HEK293 (cell line): ENCODE results near the gene CHMP1B.

Source experiments
- CTCF ChIA-PET: fragments of 350-600 bp; formaldehyde crosslinking; extraction: SDS; loops from one replicate; lab custom pipeline; 2021; ENCODE audit warnings: antibody characterized with exemption; lab: Yijun Ruan, JAX
- POLR2A ChIA-PET: fragments of 300-600 bp; formaldehyde crosslinking; extraction: SDS; loops from one replicate; lab custom pipeline; 2020; ENCODE audit warnings: antibody characterized with exemption, inconsistent platforms; lab: Yijun Ruan, JAX
- H3K27ac ChIP-seq: fragments of 200-500 bp; sonication (Bioruptor generic); 2 replicates; pipeline ENCODE4 v1.5.1; 2014; ENCODE audit warnings: low read depth, low read length, control low read depth, inconsistent platforms; ENCODE audit errors: extremely low read depth
- H3K36me3 ChIP-seq, 2 experiments: fragments of 200-500 bp in 1 of 2; sonication (Bioruptor generic) in 1 of 2; 1 replicate in 1 of 2; 2 replicates in 1 of 2; pipeline ENCODE4 v1.5.1; 2014 to 2017; ENCODE audit warnings: inconsistent platforms in 2 of 2, low read length in 2 of 2; ENCODE audit not compliant: control insufficient read depth in 2 of 2, insufficient read depth in 1 of 2
- H3K4me1 ChIP-seq: fragments of 200-500 bp; sonication (Bioruptor generic); 2 replicates; pipeline ENCODE4 v1.5.1; 2014; ENCODE audit warnings: mild to moderate bottlenecking, low read length, inconsistent platforms; ENCODE audit not compliant: control insufficient read depth, insufficient read depth
- H3K4me3 ChIP-seq: 2 replicates; pipeline ENCODE4 v1.5.1; 2011; ENCODE audit warnings: low read depth, mild to moderate bottlenecking, control low read depth, low read length, moderate library complexity
- H3K9me3 ChIP-seq: fragments of 200-500 bp; sonication (Bioruptor generic); 2 replicates; pipeline ENCODE4 v1.5.1; 2014; ENCODE audit warnings: low read depth, low read length, inconsistent platforms; ENCODE audit not compliant: control insufficient read depth, insufficient read depth
- FEZF1 ChIP-seq: fragments of 450-650 bp; formaldehyde crosslinking; IDR thresholded peaks from 2 replicates; pipeline ENCODE4 v1.5.1; 2016; ENCODE audit warnings: missing biosample characterization, missing genetic modification characterization
- HOXA7 ChIP-seq: sonication (generic); formaldehyde crosslinking; IDR thresholded peaks from 2 replicates; pipeline ENCODE4 v1.8.1; 2022; ENCODE audit warnings: missing genetic modification reagents, borderline replicate concordance
- RBAK ChIP-seq: fragments of 450-650 bp; formaldehyde crosslinking; IDR thresholded peaks from 2 replicates; pipeline ENCODE4 v1.5.1; 2016; ENCODE audit warnings: missing biosample characterization, missing genetic modification characterization
- SCRT2 ChIP-seq: fragments of 450-650 bp; formaldehyde crosslinking; IDR thresholded peaks from 2 replicates; pipeline ENCODE4 v1.5.1; 2016; ENCODE audit warnings: missing biosample characterization, missing genetic modification characterization
- WT1 ChIP-seq: fragments of 450-650 bp; formaldehyde crosslinking; IDR thresholded peaks from 2 replicates; pipeline ENCODE4 v1.5.1; 2016; ENCODE audit warnings: missing biosample characterization, missing genetic modification characterization
- YY2 ChIP-seq: fragments of 450-650 bp; formaldehyde crosslinking; IDR thresholded peaks from 2 replicates; pipeline ENCODE4 v1.5.1; 2016; ENCODE audit warnings: missing biosample characterization, missing genetic modification characterization
- ZBTB26 ChIP-seq: fragments of 450-650 bp; formaldehyde crosslinking; optimal IDR thresholded peaks from 2 replicates; pipeline ENCODE3; 2016; ENCODE audit warnings: missing biosample characterization, mild to moderate bottlenecking, missing genetic modification characterization
- ZFHX2 ChIP-seq: fragments of 450-650 bp; formaldehyde crosslinking; conservative IDR thresholded peaks from 2 replicates; pipeline ENCODE4 v1.5.1; 2016; ENCODE audit warnings: missing biosample characterization, missing genetic modification characterization
- ZFP37 ChIP-seq: fragments of 450-650 bp; formaldehyde crosslinking; IDR thresholded peaks from 2 replicates; pipeline ENCODE4 v1.5.1; 2016; ENCODE audit warnings: missing biosample characterization, missing genetic modification characterization
- ZNF10 ChIP-seq: fragments of 450-650 bp; formaldehyde crosslinking; IDR thresholded peaks from 2 replicates; pipeline ENCODE4 v1.5.1; 2017; ENCODE audit warnings: missing biosample characterization, missing genetic modification characterization
- ZNF133 ChIP-seq: fragments of 450-650 bp; formaldehyde crosslinking; IDR thresholded peaks from 2 replicates; pipeline ENCODE4 v1.5.1; 2016; ENCODE audit warnings: missing biosample characterization, missing genetic modification characterization
- ZNF138 ChIP-seq: fragments of 450-650 bp; formaldehyde crosslinking; IDR thresholded peaks from 2 replicates; pipeline ENCODE4 v1.5.1; 2016; ENCODE audit warnings: missing biosample characterization, missing genetic modification characterization, borderline replicate concordance
- ZNF175 ChIP-seq: fragments of 450-650 bp; formaldehyde crosslinking; IDR thresholded peaks from 2 replicates; pipeline ENCODE4 v1.5.1; 2016; ENCODE audit warnings: missing biosample characterization, missing genetic modification characterization
- ZNF184 ChIP-seq: fragments of 450-650 bp; IDR thresholded peaks from 2 replicates; pipeline ENCODE4 v1.5.1; 2018; ENCODE audit warnings: missing biosample characterization, mild to moderate bottlenecking, missing genetic modification characterization
- ZNF211 ChIP-seq: fragments of 450-650 bp; formaldehyde crosslinking; IDR thresholded peaks from 2 replicates; pipeline ENCODE4 v1.5.1; 2016; ENCODE audit warnings: low read depth, missing biosample characterization, missing genetic modification characterization
- ZNF335 ChIP-seq: fragments of 450-650 bp; formaldehyde crosslinking; conservative IDR thresholded peaks from 2 replicates; pipeline ENCODE4 v1.5.1; 2016; ENCODE audit warnings: missing biosample characterization, missing genetic modification characterization
- ZNF394 ChIP-seq: fragments of 450-650 bp; formaldehyde crosslinking; IDR thresholded peaks from 2 replicates; pipeline ENCODE4 v1.5.1; 2016; ENCODE audit warnings: missing biosample characterization, missing genetic modification characterization, mild to moderate bottlenecking, moderate library complexity, borderline replicate concordance
- ZNF529 ChIP-seq: fragments of 450-650 bp; formaldehyde crosslinking; IDR thresholded peaks from 2 replicates; pipeline ENCODE4 v1.5.1; 2017; ENCODE audit warnings: missing genetic modification characterization, missing biosample characterization; ENCODE audit not compliant: insufficient replicate concordance
- ZNF548 ChIP-seq: fragments of 450-650 bp; formaldehyde crosslinking; IDR thresholded peaks from 2 replicates; pipeline ENCODE4 v1.5.1; 2016; ENCODE audit warnings: missing biosample characterization, missing genetic modification characterization
- ZNF560 ChIP-seq: fragments of 450-650 bp; formaldehyde crosslinking; IDR thresholded peaks from 2 replicates; pipeline ENCODE4 v1.5.1; 2017; ENCODE audit warnings: missing biosample characterization, missing genetic modification characterization, borderline replicate concordance
- ZNF580 ChIP-seq: fragments of 450-650 bp; formaldehyde crosslinking; IDR thresholded peaks from 2 replicates; pipeline ENCODE4 v1.5.1; 2016; ENCODE audit warnings: missing biosample characterization, missing genetic modification characterization
- ZNF596 ChIP-seq: fragments of 450-650 bp; IDR thresholded peaks from 2 replicates; pipeline ENCODE4 v1.5.0; 2018; ENCODE audit warnings: missing biosample characterization, mild to moderate bottlenecking, missing genetic modification characterization, moderate library complexity
- ZNF610 ChIP-seq: fragments of 450-650 bp; formaldehyde crosslinking; IDR thresholded peaks from 2 replicates; pipeline ENCODE4 v1.5.1; 2016; ENCODE audit warnings: missing biosample characterization, missing genetic modification characterization, borderline replicate concordance
- ZNF660 ChIP-seq: fragments of 450-650 bp; IDR thresholded peaks from 2 replicates; pipeline ENCODE4 v1.5.1; 2018; ENCODE audit warnings: missing biosample characterization, mild to moderate bottlenecking, missing genetic modification characterization
- ZNF785 ChIP-seq: fragments of 450-650 bp; formaldehyde crosslinking; IDR thresholded peaks from 2 replicates; pipeline ENCODE4 v1.5.1; 2016; ENCODE audit warnings: missing biosample characterization, missing genetic modification characterization
- ZNF830 ChIP-seq: fragments of 450-650 bp; IDR thresholded peaks from 2 replicates; pipeline ENCODE4 v1.5.0; 2018; ENCODE audit warnings: missing biosample characterization, missing genetic modification characterization, low read depth, mild to moderate bottlenecking, moderate library complexity
- ZSCAN4 ChIP-seq: fragments of 450-650 bp; formaldehyde crosslinking; IDR thresholded peaks from 2 replicates; pipeline ENCODE4 v1.5.1; 2017; ENCODE audit warnings: missing biosample characterization, missing genetic modification characterization
- ZSCAN5A ChIP-seq: fragments of 450-650 bp; formaldehyde crosslinking; IDR thresholded peaks from 2 replicates; pipeline ENCODE4 v1.5.1; 2016; ENCODE audit warnings: missing biosample characterization, missing genetic modification characterization

Gene CHMP1B

GRCh38 chr18:11847811-11848210 is 3.4 kb upstream of the CHMP1B start:
- CTCF ChIA-PET: interaction anchor here (0.7 to 2.5 kb wide), 4 partner anchors 100 to 192 kb away, joined by 3 to 10 read pairs (median 5); no protein-coding TSS in a partner anchor
- peaks cover 5% of the 10 kb centered on the region; the same call in 1 of the 2 replicates for H3K4me1 ChIP-seq
- no peak overlapping the region for H3K4me3 ChIP-seq
- no peak overlapping the region for H3K27ac ChIP-seq
- TF ChIP-seq ZNF335 (tag by site-specific recombination) (no peak), RBAK (tag by site-specific recombination) (no peak), YY2 (no peak)
- TF ChIP-seq, all 188 proteins: peak for 0
- POLR2A ChIA-PET: interaction anchor here (2.0 kb wide), 1 partner anchor 133 kb away, joined by 5 read pairs; the partner anchor contains the start of gene IMPA2
- no peaks in the 10 kb centered on the region for H3K9me3 ChIP-seq
- no peaks in the 10 kb centered on the region for H3K36me3 ChIP-seq

- Histone ChIP-seq H3K36me3 (no peaks in the 10 kb centered on the region; a peak in 2 of 3 replicates), H3K4me1 (peaks cover 8% of the 10 kb centered on the region; the same call in 1 of the 2 replicates), H3K9me3 (no peaks in the 10 kb centered on the region), H3K27ac (no peak overlapping the region), H3K4me3 (no peak overlapping the region)
- CTCF ChIA-PET: interaction anchor here (0.6 to 2.5 kb wide), 6 partner anchors 10 to 194 kb away, joined by 3 to 10 read pairs (median 4); no protein-coding TSS in a partner anchor
- no peak for TF ChIP-seq ZNF830
- no peak for TF ChIP-seq ZNF394 (tag by site-specific recombination)
- TF ChIP-seq ZNF560 (tag by site-specific recombination): no peak
- TF ChIP-seq ZNF548 (tag by site-specific recombination): no peak
- no peak for TF ChIP-seq ZSCAN4
- no peak for TF ChIP-seq ZNF175
- no peak for TF ChIP-seq ZNF133
- TF ChIP-seq FEZF1: no peak
- no peak for TF ChIP-seq ZBTB26 (tag by site-specific recombination)
- no peak for TF ChIP-seq WT1
- no peak for TF ChIP-seq ZFHX2 (tag by site-specific recombination)
- TF ChIP-seq ZNF211 (tag by site-specific recombination): no peak
- no peak for TF ChIP-seq ZNF660 (tag by site-specific recombination)
- no peak for TF ChIP-seq ZNF529 (tag by site-specific recombination)
- POLR2A ChIA-PET: interaction anchor here (0.7 to 2.0 kb wide), 2 partner anchors 132 to 407 kb away, joined by 3 to 5 read pairs; partner anchors contain the start of gene IMPA2
Measured at GRCh38 chr18:11849279-11849678, 1.9 kb upstream of the CHMP1B start.

- ChIA-PET CTCF (interaction anchor here (0.9 to 2.5 kb wide), 6 partner anchors 9 to 195 kb away, joined by 3 to 10 read pairs (median 3); no protein-coding TSS in a partner anchor), POLR2A (interaction anchor here (0.6 to 2.0 kb wide), 5 partner anchors 12 to 1034 kb away, joined by 3 to 5 read pairs (median 4); partner anchors contain the start of gene IMPA2)
- H3K4me1 ChIP-seq: peaks cover 8% of the 10 kb centered on the region; the same call in 1 of the 2 replicates
- peaks cover 0 to 3% of the 10 kb centered on the region in 2 experiments for H3K36me3 ChIP-seq
- peak overlapping the region; percentile 58 for H3K27ac ChIP-seq
- no peaks in the 10 kb centered on the region for H3K9me3 ChIP-seq
- peak overlapping the region; percentile 41 for H3K4me3 ChIP-seq
- 0 out of 2 replicates have a peak, but pooled peaks have one; percentile 33 for TF ChIP-seq ZNF10 (tag by site-specific recombination)
- TF ChIP-seq ZNF138: no peak
- TF ChIP-seq SCRT2 (tag by site-specific recombination): peak; percentile 94
- TF ChIP-seq ZFP37: peak; percentile 62; the same call in 1 of the 2 replicates
- TF ChIP-seq ZFHX2 (tag by site-specific recombination): peak; percentile 14; the same call in 1 of the 2 replicates
- TF ChIP-seq HOXA7: no peak
- TF ChIP-seq ZNF596 (tag by site-specific recombination): no peak
- no peak for TF ChIP-seq ZNF580
- no peak for TF ChIP-seq ZSCAN5A (tag by site-specific recombination)
- no peak for TF ChIP-seq ZNF184 (tag by site-specific recombination)
- TF ChIP-seq ZNF785 (tag by site-specific recombination): no peak
- no peak for TF ChIP-seq ZNF610 (tag by site-specific recombination)
Measured at GRCh38 chr18:11849841-11850634, 1.2 kb upstream of the CHMP1B start.
